T-cell (primary cell): ENCODE measurements around the gene RPL27A. TPM values are rescaled to one million over a fixed set of nuclear protein-coding genes. Genes with fewer than 3 reads are reported as not detected.

Experiments used
- ATAC-seq, 4 experiments: fragments of 200-7000 bp in 3 of 4; fragments of 150-1000 bp in 1 of 4; cut with Tn5 transposase; replicated peaks in 1 of 4; 1 replicate in 3 of 4; 2 replicates in 1 of 4; pipeline ENCODE4 v1.10.0; 2021; ENCODE audit warnings: moderate library complexity in 3 of 4, mild to moderate bottlenecking in 2 of 4, moderate number of reproducible peaks in 1 of 4
- CTCF ChIA-PET, 2 donors: fragments of 300-600 bp; sonication (Branson Sonifier 250); formaldehyde crosslinking; loops; one replicate each; lab custom pipeline; 2022; ENCODE audit warnings: antibody characterized with exemption in 2 of 2; lab: Charles Lee
- POLR2A ChIA-PET, 2 donors: fragments of 300-600 bp; sonication (Branson Sonifier 250); formaldehyde crosslinking; loops; one replicate each; lab custom pipeline; 2022; ENCODE audit warnings: antibody characterized with exemption in 2 of 2; lab: Charles Lee
- DNase-seq, 35 experiments: peaks; one replicate each; pipeline versions ENCODE4 v3.0.0 to v3.0.0-alpha.2; 2013 to 2023
- H3K27ac ChIP-seq: one replicate; pipeline ENCODE4 v1.5.1; 2013; ENCODE audit warnings: low read length
- H3K27me3 ChIP-seq, 2 experiments: replicated peaks in 1 of 2; 1 replicate in 1 of 2; 2 replicates in 1 of 2; pipeline versions ENCODE4 v1.6.1 to v1.7.0; 2013; ENCODE audit warnings: low read length in 1 of 2, mixed read lengths in 1 of 2; ENCODE audit not compliant: control insufficient read depth in 2 of 2, insufficient read depth in 2 of 2; ENCODE audit errors: extremely low read depth in 1 of 2
- H3K36me3 ChIP-seq, 2 donors: 1 replicate in 1 of 2; 2 replicates in 1 of 2; pipeline versions ENCODE4 v1.6.1 to v1.7.0; 2013; ENCODE audit warnings: low read length in 1 of 2; ENCODE audit not compliant: control insufficient read depth in 2 of 2, insufficient read depth in 1 of 2; ENCODE audit errors: extremely low read depth in 1 of 2
- H3K4me1 ChIP-seq, 2 experiments: 1 replicate in 1 of 2; 2 replicates in 1 of 2; pipeline versions ENCODE4 v1.6.1 to v1.7.0; 2013; ENCODE audit warnings: low read length in 2 of 2, mixed read lengths in 1 of 2; ENCODE audit not compliant: insufficient read depth in 2 of 2, control insufficient read depth in 1 of 2; ENCODE audit errors: extremely low read depth in 1 of 2
- H3K4me3 ChIP-seq, 2 donors: 1 replicate in 1 of 2; 2 replicates in 1 of 2; pipeline versions ENCODE4 v1.5.1 to v1.7.0; 2013; ENCODE audit warnings: mild to moderate bottlenecking in 2 of 2, low read length in 1 of 2, moderate library complexity in 1 of 2; ENCODE audit not compliant: control insufficient read depth in 1 of 2; ENCODE audit errors: extremely low read depth in 1 of 2
- H3K9me3 ChIP-seq: 2 replicates; pipeline ENCODE4 v1.7.0; 2013
- H3K27ac Mint-ChIP-seq, 2 donors: one replicate each; pipeline ENCODE4 v1.8.0; 2020 to 2021; ENCODE audit warnings: mild to moderate bottlenecking in 2 of 2, mixed read lengths in 2 of 2
- H3K27me3 Mint-ChIP-seq, 2 donors: one replicate each; pipeline ENCODE4 v1.8.0; 2021 to 2022; ENCODE audit warnings: mixed read lengths in 2 of 2
- H3K36me3 Mint-ChIP-seq: one replicate; pipeline ENCODE4 v1.8.0; 2021; ENCODE audit warnings: mixed read lengths
- H3K4me1 Mint-ChIP-seq, 3 donors: one replicate each; pipeline ENCODE4 v1.8.0; 2020 to 2022; ENCODE audit warnings: mixed read lengths in 3 of 3, mild to moderate bottlenecking in 1 of 3
- H3K4me3 Mint-ChIP-seq, 3 donors: one replicate each; pipeline ENCODE4 v1.8.0; 2020 to 2022; ENCODE audit warnings: mild to moderate bottlenecking in 3 of 3, mixed read lengths in 3 of 3, moderate library complexity in 3 of 3
- H3K9me3 Mint-ChIP-seq, 3 donors: one replicate each; pipeline ENCODE4 v1.8.0; 2020 to 2022; ENCODE audit warnings: mixed read lengths in 3 of 3
- WGBS: methylation state at CpG from one replicate; pipeline ENCODE4 v1.1.5; 2013; ENCODE audit warnings: missing lambda C conversion rate; ENCODE audit not compliant: insufficient coverage; 5-methylcytosine and 5-hydroxymethylcytosine counted together
- total RNA-seq, 35 experiments: library from RNA in 6 of 35; stranded (reverse) in 6 of 35; fragments of 120-200 nt in 1 of 35; gene quantifications; one replicate each; pipeline versions ENCODE4 v1.2.1 to v1.2.4 and lab custom pipeline; 2013 to 2026

RPL27A gene
- total RNA-seq, 5 donors from 2014 or later (not counting 1 experiment from before 2014, with no cell fraction given), result 1,339 to 2,234 (median 1,487) TPM

- no peak overlapping the region for H3K27ac Mint-ChIP-seq
- no peak for ATAC-seq
- Histone ChIP-seq H3K27ac (no peak overlapping the region), H3K4me1 (peaks cover 0 to 4% of the 10 kb centered on the region in 2 experiments), H3K27me3 (peaks cover 0 to 20% of the 10 kb centered on the region in 2 experiments), H3K36me3 (no peaks in the 10 kb centered on the region), H3K4me3 (no peak overlapping the region), H3K9me3 (no peaks in the 10 kb centered on the region)
- H3K4me1 Mint-ChIP-seq, result peaks cover 0 to 8% (median 2%) of the 10 kb centered on the region in 3 donors
- no peaks in the 10 kb centered on the region for H3K9me3 Mint-ChIP-seq
- H3K36me3 Mint-ChIP-seq, result no peaks in the 10 kb centered on the region
- WGBS, result 83% methylated on average over 1 of the region's 3 CpGs
- no peak overlapping the region for H3K4me3 Mint-ChIP-seq
- POLR2A ChIA-PET, result interaction anchor here in 1 of 2 donors (0.5 kb wide), 1 partner anchor 1797 kb away, joined by 3 read pairs; no protein-coding TSS in a partner anchor
- DNase-seq, result no peak
- CTCF ChIA-PET, result no interaction called here
- peaks cover 12 to 17% of the 10 kb centered on the region in 2 donors for H3K27me3 Mint-ChIP-seq
These were observed 37.8 kb downstream of the RPL27A start for GRCh38 chr11:8720352-8720751.

- ChIA-PET CTCF (no interaction called here), POLR2A (no interaction called here)
- no peak for ATAC-seq
- peaks cover 12 to 16% of the 10 kb centered on the region in 2 donors for H3K27me3 Mint-ChIP-seq
- H3K9me3 Mint-ChIP-seq, result no peaks in the 10 kb centered on the region
- WGBS, result 68% methylated on average over 2 of the region's 5 CpGs
- Histone ChIP-seq H3K27me3 (peaks cover 0 to 20% of the 10 kb centered on the region in 2 experiments), H3K9me3 (no peaks in the 10 kb centered on the region), H3K4me1 (peaks cover 0 to 4% of the 10 kb centered on the region in 2 experiments), H3K27ac (no peak overlapping the region), H3K36me3 (no peaks in the 10 kb centered on the region), H3K4me3 (no peak overlapping the region)
- no peak overlapping the region for H3K27ac Mint-ChIP-seq
- no peaks in the 10 kb centered on the region for H3K36me3 Mint-ChIP-seq
- no peak overlapping the region for H3K4me3 Mint-ChIP-seq
- DNase-seq, result no peak
- peaks cover 0 to 8% (median 2%) of the 10 kb centered on the region in 3 donors for H3K4me1 Mint-ChIP-seq
These were observed 38.4 kb downstream of the RPL27A start for GRCh38 chr11:8720868-8721608.

GRCh38 chr11:8721609-8722500 is 39.3 kb downstream of the RPL27A start:
- POLR2A ChIA-PET, result interaction anchor here in 1 of 2 donors (0.5 kb wide), 1 partner anchor 22 kb away, joined by 3 read pairs; no protein-coding TSS in a partner anchor
- no peak for DNase-seq
- peaks cover 0 to 8% (median 2%) of the 10 kb centered on the region in 3 donors for H3K4me1 Mint-ChIP-seq
- no peaks in the 10 kb centered on the region for H3K36me3 ChIP-seq
- ATAC-seq, result no peak
- no peaks in the 10 kb centered on the region for H3K9me3 Mint-ChIP-seq
- H3K27me3 ChIP-seq, result peaks cover 0 to 20% of the 10 kb centered on the region in 2 experiments
- peaks cover 10 to 16% of the 10 kb centered on the region in 2 donors for H3K27me3 Mint-ChIP-seq
- CTCF ChIA-PET, result interaction anchor here in 1 of 2 donors (0.5 kb wide), 1 partner anchor 76 kb away, joined by 4 read pairs; no protein-coding TSS in a partner anchor
- H3K4me3 Mint-ChIP-seq, result no peak overlapping the region
- H3K27ac Mint-ChIP-seq, result no peak overlapping the region
- H3K36me3 Mint-ChIP-seq, result no peaks in the 10 kb centered on the region
- no peak overlapping the region for H3K4me3 ChIP-seq
- 67% methylated on average over 6 of the region's 13 CpGs for WGBS
- no peak overlapping the region for H3K27ac ChIP-seq
- H3K9me3 ChIP-seq, result no peaks in the 10 kb centered on the region
- H3K4me1 ChIP-seq, result peaks cover 0 to 4% of the 10 kb centered on the region in 2 experiments

GRCh38 chr11:8722809-8723208 is 40.2 kb downstream of the RPL27A start:
- no peaks in the 10 kb centered on the region for H3K9me3 ChIP-seq
- ChIA-PET CTCF (interaction anchor here (0.5 to 0.6 kb wide), 2 partner anchors 10 to 75 kb away, joined by 3 to 4 read pairs; no protein-coding TSS in a partner anchor), POLR2A (no interaction called here)
- peaks cover 0 to 3% (median 0%) of the 10 kb centered on the region in 3 donors for H3K4me1 Mint-ChIP-seq
- H3K4me3 Mint-ChIP-seq, result no peak overlapping the region
- H3K27me3 ChIP-seq, result peaks cover 0 to 16% of the 10 kb centered on the region in 2 experiments
- no peaks in the 10 kb centered on the region for H3K4me1 ChIP-seq
- no peaks in the 10 kb centered on the region for H3K9me3 Mint-ChIP-seq
- H3K27ac ChIP-seq, result no peak overlapping the region
- 89% methylated on average over 1 of the region's 3 CpGs for WGBS
- no peaks in the 10 kb centered on the region for H3K36me3 Mint-ChIP-seq
- no peak overlapping the region for H3K4me3 ChIP-seq
- peaks cover 16 to 17% of the 10 kb centered on the region in 2 donors for H3K27me3 Mint-ChIP-seq
- no peak overlapping the region for H3K27ac Mint-ChIP-seq
- ATAC-seq (no peak), DNase-seq (no peak)
- H3K36me3 ChIP-seq, result no peaks in the 10 kb centered on the region

- Mint-ChIP-seq H3K9me3 (no peaks in the 10 kb centered on the region), H3K4me1 (no peaks in the 10 kb centered on the region), H3K36me3 (no peaks in the 10 kb centered on the region), H3K4me3 (no peak overlapping the region), H3K27ac (no peak overlapping the region), H3K27me3 (peaks cover 12 to 17% of the 10 kb centered on the region in 2 donors)
- POLR2A ChIA-PET, result interaction anchor here in 1 of 2 donors (0.6 kb wide), 1 partner anchor 142 kb away, joined by 3 read pairs; no protein-coding TSS in a partner anchor
- Histone ChIP-seq H3K27me3 (peaks cover 0 to 17% of the 10 kb centered on the region in 2 experiments), H3K4me1 (no peaks in the 10 kb centered on the region), H3K36me3 (no peaks in the 10 kb centered on the region), H3K9me3 (no peaks in the 10 kb centered on the region), H3K4me3 (no peak overlapping the region), H3K27ac (no peak overlapping the region)
- CTCF ChIA-PET, result no interaction called here
- DNase-seq, result no peak
- no peak for ATAC-seq
- WGBS, result 86% methylated on average over 6 of the region's 7 CpGs
These were observed 41.1 kb downstream of the RPL27A start for GRCh38 chr11:8723711-8724110.

GRCh38 chr11:8724682-8725081 is 42.1 kb downstream of the RPL27A start:
- Mint-ChIP-seq H3K27me3 (peaks cover 15 to 17% of the 10 kb centered on the region in 2 donors), H3K36me3 (no peaks in the 10 kb centered on the region), H3K4me3 (no peak overlapping the region), H3K9me3 (no peaks in the 10 kb centered on the region), H3K4me1 (no peaks in the 10 kb centered on the region), H3K27ac (no peak overlapping the region)
- Histone ChIP-seq H3K27me3 (peaks cover 0 to 14% of the 10 kb centered on the region in 2 experiments), H3K4me1 (no peaks in the 10 kb centered on the region), H3K9me3 (no peaks in the 10 kb centered on the region), H3K4me3 (no peak overlapping the region), H3K36me3 (no peaks in the 10 kb centered on the region), H3K27ac (no peak overlapping the region)
- CTCF ChIA-PET, result no interaction called here
- no peak for ATAC-seq
- DNase-seq, result no peak
- POLR2A ChIA-PET, result no interaction called here
- WGBS, result 94% methylated on average over 2 of the region's 7 CpGs
